NCI-H2107 treated with DMSO at 0.1 percent for 48 hours (cell line): ENCODE measurements around the gene ENAM.

Source experiments
- DNase-seq: peaks from one replicate; lab custom pipeline; 2025; ENCODE audit not compliant: unreplicated experiment; lab: John Stamatoyannopoulos, UW

Gene ENAM

DNA sequence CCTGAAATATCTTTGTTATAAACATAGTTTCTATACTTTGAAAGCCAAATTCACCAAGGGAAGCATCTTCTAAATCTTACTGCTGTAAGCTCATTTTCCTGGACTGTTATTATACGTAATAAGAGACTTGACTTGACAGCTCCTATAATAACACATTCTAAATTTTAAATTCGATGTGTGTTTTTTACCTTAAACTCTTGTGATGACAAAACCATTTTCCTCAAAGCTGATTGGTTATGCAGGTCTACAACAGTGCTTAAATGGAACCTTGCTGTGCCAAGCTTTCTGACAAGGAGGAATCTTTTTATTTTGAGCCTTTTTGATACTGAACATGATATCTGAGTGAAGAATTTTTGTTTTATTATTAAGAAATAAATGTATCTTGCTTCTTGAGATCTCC, at the start of gene ENAM:
TSS of gene ENAM (plus strand) at position 301 of the 400 bp plus-strand sequence. CDS start 757 bp downstream, outside the sequence.
- no peak for DNase-seq

DNA sequence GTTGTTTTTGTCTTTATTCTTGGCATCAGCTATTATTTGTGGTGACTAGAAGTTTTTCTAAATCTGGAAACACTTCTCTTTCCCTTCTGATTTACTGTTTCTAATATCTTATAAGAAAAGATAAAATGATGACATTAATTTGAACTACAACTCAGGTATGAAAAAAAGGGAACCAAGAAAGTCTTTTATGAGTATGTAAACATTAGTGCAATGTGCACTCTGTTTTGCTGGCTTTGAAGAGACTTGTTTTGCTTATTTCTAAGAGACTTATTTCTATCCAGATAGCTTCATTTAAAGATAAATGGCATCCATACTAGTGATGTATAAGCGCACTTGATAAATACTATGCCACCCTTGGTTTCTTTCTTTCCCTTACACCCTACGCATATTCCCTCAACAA, 46.6 kb upstream of the ENAM start:
- DNase-seq, result no peak

- peak; percentile 17 for DNase-seq
These were observed 44.4 kb upstream of the ENAM start for GRCh38 chr4:70583952-70584834.

DNA sequence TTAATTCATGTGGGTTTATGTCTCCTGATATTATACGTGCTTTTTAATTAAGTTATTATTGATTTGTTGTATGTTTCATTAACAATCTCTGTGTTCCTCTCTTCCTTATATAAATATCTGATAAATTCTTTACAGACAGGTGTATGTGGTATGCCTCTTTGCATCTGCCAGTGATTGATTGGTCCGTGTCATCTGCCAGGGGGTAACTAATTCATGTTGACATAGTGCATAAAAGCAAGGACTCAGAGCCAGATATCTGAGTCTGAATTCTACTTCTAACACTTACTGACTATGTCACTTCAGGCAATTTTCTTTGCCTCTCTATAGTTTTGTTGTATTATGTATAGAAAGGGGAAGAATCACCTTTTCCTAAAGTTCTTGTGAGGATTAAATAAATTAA, 41.7 kb upstream of the ENAM start:
- DNase-seq, result no peak

DNA sequence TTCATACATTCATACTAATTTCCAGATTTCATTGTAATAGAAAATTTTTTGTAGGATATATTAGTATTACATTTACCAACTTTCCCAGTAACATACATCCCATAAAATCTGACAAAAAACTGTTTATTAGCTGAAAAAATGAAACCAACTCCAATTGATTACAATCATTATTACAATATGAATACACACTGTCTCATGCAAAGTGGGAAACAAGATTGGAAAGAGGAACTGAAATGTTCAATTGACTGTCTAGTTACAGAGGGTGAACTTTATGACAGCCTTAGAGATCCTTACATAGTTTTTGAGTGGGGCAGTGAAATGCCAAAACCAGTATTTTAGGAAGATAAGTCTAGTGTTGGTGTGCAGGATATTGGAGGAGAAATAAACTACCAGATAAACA, 38.8 kb upstream of the ENAM start:
- no peak for DNase-seq

DNA sequence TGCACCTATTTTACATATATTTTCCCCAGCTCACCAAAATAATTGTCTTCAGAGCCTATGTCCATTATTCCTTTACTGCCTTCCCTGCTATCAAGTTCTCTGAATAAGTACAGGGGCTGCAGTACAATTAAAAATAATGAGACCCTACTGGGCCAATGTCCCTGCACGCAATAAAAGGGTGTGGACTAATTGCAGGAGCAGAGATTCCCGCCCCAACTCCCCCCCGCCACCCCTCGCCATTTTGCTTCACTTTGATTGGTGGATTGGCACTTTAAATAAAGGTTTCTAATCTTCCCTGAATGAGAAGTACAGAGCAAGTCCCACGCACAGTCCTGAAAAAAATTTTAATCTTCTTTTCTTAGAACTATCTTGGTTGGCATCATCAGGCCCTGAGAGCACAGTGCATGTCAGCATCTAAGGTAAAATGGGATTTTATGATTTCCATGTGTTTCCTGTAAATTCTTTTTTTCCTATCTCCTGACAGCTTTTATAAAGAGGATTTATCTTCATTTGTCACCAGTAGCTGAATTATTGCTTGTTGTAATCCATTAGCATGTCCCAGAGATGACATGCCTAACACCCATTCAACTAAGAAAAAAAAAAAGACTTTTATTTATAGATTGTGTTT, 36.5 kb upstream of the ENAM start, which contains the start of gene AMBN:
TSS of gene AMBN (plus strand) at position 302 of the 628 bp plus-strand sequence. CDS start at position 405, 103 bp downstream.
- no peak for DNase-seq

GRCh38 chr4:70594196-70594595, 34.3 kb upstream of the ENAM start:
- no peak for DNase-seq

DNA sequence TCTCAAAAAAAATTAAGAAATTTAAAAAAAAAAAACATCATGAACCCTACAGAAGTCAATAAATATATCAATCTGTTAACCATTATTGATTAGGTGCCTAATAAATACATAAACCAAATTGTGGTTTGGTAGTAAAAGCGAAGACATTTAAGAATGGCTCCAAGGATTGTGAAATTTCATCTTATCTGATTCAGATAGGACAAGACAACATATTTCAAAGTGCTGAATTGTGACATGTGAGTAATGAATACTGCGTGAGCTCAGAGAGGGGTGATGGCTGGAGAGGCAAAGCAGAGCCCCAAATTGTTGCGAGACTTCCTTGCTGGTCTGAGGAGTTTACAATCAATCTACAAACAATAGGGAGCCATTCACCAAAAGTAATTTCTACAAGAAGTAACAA, 28.2 kb upstream of the ENAM start:
- DNase-seq, result no peak

- DNase-seq, result no peak
These were observed 27.6 kb upstream of the ENAM start for GRCh38 chr4:70600977-70601376.

DNA sequence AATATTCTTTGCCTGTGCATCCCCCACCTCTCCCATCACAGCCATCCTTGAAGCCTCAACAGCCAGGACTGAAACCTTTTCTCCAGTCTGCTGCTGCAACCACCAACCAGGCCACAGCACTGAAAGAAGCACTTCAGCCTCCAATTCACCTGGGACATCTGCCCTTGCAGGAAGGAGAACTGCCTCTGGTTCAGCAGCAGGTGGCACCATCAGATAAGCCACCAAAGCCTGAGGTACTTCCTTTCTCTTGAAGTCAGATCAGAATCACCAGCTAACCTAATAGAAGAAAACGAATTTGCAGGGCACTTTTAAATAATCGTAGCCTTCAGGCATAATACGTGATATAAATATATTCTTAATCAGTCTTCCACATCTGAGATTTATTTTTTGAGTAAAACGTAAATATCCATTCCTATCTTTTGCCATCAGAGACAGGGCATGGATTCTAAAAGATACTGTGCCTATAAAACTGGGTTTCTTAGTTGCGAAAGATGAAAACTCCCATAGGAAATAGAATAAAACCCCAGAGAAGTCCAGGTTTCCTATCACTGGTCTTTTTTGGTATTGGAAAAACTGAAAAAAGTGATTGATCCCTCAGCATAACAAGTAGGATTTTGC, 27.0 kb upstream of the ENAM start:
- DNase-seq, result peak; percentile 76

- DNase-seq, result no peak
These were observed 24.7 kb upstream of the ENAM start for GRCh38 chr4:70603856-70604255.

DNA sequence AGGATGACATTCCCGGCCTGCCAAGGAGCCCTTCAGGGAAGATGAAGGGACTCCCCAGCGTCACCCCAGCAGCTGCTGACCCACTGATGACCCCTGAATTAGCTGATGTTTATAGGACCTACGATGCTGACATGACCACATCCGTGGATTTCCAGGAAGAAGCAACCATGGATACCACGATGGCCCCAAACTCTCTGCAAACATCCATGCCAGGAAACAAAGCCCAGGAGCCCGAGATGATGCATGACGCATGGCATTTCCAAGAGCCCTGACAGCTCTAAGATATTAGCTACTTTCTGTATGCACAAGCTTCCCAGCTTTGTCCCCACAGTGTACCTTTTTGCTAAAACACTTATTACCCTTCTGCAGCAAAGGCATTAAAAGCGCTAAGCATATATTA, 22.1 kb upstream of the ENAM start:
- no peak for DNase-seq

DNA sequence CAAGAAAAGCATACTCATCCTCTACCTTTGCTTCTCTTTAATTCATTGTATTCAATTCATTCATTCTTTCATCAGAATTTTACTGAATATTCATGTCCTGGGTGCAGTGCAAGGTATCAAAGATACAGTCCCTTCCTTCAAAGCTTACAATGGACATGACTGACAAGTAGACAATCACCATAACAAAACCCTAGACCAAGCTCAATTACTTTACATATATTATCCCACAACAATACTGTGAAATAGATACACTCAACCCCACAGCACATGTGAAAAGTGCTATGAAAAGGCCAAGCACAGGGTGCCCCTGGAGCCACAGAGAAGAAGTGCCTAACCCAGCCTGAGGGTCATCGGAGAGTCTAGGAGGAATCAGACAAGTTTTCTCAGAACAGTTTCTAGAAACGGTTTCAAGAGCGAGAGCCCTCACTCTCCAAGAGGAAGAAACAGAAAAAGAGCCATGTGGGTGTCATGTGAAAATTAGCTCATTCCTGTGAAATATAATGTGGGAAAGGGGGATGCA, 21.1 kb upstream of the ENAM start:
- DNase-seq, result no peak

DNA sequence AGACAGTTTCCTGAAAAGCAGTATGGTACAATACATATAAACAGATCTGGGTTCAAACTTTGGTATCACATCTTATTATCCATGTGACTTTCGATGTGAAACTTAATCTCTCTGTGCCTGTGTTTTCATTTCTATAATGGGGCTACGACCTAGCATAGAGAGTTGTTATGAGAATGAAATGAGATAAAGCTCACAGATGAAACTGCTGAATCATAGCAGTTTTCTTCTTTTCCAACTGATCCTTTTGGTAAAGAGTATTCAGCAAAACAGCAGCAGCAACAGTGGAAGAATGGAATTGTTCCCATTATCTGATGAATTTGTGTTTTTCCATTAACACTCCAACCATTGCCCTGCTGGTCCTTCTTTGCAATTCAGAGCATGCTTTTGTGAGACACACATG, 20.2 kb upstream of the ENAM start:
- DNase-seq, result no peak

GRCh38 chr4:70613306-70614183, 15.0 kb upstream of the ENAM start:
- no peak for DNase-seq

DNA sequence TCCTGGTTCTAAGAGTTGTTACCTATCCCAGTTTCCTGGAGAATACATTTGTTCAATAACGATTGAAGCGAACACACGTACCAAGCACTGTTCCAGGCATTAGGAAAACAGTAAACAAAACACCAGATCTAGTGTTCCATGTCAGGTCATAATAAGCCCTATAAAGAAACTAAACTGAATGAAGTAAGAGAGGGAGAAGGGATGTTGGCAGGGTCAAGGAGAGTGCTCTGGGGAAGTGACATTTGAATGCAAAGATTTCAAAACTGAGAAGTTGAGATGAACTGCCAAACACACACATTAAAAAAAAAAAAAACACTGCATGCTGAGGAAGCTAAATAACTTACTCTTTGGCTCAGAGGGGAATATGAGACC, 14.4 kb upstream of the ENAM start:
- no peak for DNase-seq

GRCh38 chr4:70619288-70619687, 9.3 kb upstream of the ENAM start:
- DNase-seq, result no peak

DNA sequence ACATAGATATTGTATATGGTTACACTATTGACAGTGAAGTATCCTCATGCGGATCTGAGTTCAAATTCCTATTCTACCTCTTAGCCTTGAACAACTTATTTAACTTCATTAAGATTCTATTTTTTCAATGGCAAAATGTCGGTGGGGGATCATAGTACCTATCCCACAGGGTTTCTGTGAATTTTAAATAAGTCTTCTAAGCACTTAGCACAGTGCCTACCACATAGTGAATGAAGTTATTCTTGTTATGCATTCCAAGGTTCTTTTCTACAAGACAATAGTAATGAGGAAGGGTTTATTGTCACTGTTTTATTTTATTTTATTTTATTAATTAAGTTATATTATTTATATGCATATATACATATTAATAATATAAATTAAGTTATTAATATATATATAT, 8.8 kb upstream of the ENAM start:
- DNase-seq, result no peak

DNA sequence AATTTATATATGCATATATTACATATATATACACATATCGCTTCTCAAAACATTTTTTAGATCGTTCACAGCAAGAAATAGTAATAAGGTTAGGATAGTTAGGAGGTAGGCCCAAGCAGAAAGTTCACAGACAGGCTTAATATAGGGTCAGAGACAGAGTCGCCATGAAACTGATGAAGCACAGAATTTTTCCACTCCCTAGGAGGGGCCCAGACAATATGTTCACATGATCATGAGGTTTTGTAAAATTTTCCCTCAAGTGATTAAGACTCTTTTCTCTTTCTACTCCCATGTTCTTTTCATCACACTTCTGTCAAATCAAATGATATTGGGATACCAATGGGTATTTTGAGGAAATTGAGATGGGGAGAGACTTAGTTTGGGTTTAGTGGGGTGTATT, 5.2 kb upstream of the ENAM start:
- no peak for DNase-seq

- no peak for DNase-seq
These were observed 4.2 kb upstream of the ENAM start for GRCh38 chr4:70624226-70624793.

- no peak for DNase-seq
These were observed 924 bp upstream of the ENAM start for GRCh38 chr4:70627620-70628019.
